Bronchial epithelial cell (primary cell): ENCODE measurements around the gene NETO1. TPM values are rescaled to one million over a fixed set of nuclear protein-coding genes. Genes with fewer than 3 reads are reported as not detected.

Source experiments
- DNase-seq: peaks from one replicate; pipeline ENCODE4 v3.0.0-alpha.2; 2010; ENCODE audit warnings: low read depth
- FAIRE-seq: peaks from 2 replicates; lab custom pipeline; 2011; peaks lifted over from hg19 to GRCh38; lab: Jason Lieb, UNC
- H3K27me3 ChIP-seq: 2 replicates; pipeline ENCODE4 v1.5.1; 2011; ENCODE audit warnings: low read length; ENCODE audit not compliant: control insufficient read depth, insufficient read depth
- H3K36me3 ChIP-seq: 2 replicates; pipeline ENCODE4 v1.5.1; 2011; ENCODE audit warnings: low read length; ENCODE audit not compliant: control insufficient read depth, insufficient read depth
- H3K4me3 ChIP-seq: 2 replicates; pipeline ENCODE4 v1.5.1; 2011; ENCODE audit warnings: mild to moderate bottlenecking, low read depth, low read length, control low read depth
- CTCF ChIP-seq: IDR thresholded peaks from 2 replicates; pipeline ENCODE4 v1.5.1; 2011; ENCODE audit warnings: mild to moderate bottlenecking, moderate library complexity, low read length, control low read depth, inconsistent platforms; ENCODE audit not compliant: insufficient read depth, severe bottlenecking
- total RNA-seq: library from RNA; depleted of rRNA; stranded (reverse); fragments of >200 nt; gene quantifications from 2 replicates; pipeline ENCODE4 v1.2.1, GENCODE V29; 2014

The NETO1 gene
- total RNA-seq, 1 donor from 2014 or later, result not detected

DNA sequence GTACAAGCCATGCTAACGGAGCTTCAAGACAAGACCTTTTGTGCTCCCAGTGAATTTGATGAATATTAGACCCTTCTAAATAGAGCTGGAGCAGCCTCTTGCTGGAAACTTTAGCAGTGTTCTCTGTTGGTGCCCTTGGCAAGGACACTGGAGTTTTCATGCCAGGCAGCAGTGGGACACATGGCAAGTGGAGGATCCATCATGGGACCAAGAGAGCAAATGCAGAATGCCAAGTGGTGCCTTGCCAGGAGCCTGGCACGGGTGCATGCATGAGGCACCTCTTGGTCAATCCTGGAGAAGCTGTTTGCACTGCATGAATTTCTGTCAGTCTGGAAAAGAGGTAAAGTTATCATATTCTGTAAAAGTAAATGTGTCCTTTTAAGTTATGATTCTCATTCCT lies 59.1 kb downstream of the NETO1 start:
- DNase-seq (no peak), FAIRE-seq (no peak)
- Histone ChIP-seq H3K27me3 (no peaks in the 10 kb centered on the region), H3K4me3 (no peak overlapping the region), H3K36me3 (no peaks in the 10 kb centered on the region)
- TF ChIP-seq CTCF, result no peak

DNA sequence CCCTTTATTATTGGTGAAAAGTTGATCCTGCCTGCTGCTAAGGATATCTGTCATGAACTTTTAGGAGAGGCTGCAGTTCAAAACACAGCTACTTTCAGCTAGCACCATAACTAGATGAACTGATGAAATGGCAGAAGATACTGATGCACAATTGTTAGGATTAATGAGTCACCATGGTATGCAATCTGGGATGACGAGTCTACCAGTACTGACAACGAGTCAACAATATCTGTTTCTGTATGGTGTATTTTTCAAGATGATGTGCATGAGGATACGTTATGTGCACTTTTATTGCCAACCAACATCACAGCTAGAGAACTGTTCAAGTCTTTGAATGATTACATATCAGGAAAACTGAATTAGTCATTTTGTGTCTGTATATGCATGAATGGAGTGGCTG lies 68.7 kb downstream of the NETO1 start:
- H3K36me3 ChIP-seq, result no peaks in the 10 kb centered on the region
- H3K27me3 ChIP-seq, result no peaks in the 10 kb centered on the region
- no peak overlapping the region for H3K4me3 ChIP-seq
- DNase-seq, result peak; percentile 22
- FAIRE-seq, result no peak
- no peak for TF ChIP-seq CTCF

- H3K36me3 ChIP-seq, result no peaks in the 10 kb centered on the region
- no peaks in the 10 kb centered on the region for H3K27me3 ChIP-seq
- FAIRE-seq (no peak), DNase-seq (no peak)
- no peak overlapping the region for H3K4me3 ChIP-seq
- no peak for TF ChIP-seq CTCF
Measured at GRCh38 chr18:72783530-72783929, 84.3 kb downstream of the NETO1 start.

DNA sequence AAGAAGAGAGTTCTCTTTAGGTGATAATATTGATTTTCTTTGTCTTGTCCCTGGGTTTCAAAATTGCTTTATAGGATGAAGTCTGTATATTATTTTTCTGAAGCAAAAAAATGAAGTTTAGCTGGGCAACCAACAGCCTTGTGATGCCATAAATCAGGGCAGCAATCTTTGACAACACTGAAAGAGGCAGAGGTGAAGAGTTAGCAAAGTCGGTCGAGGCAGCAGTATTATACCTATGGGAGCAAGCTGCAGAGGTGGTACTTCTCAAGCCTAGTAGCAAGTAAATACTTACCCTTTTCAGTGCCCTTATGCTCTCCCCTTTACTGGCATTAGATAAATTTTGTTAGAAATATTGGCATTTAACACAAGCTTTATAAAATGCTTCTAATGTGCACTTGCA lies 92.9 kb downstream of the NETO1 start:
- no peak for TF ChIP-seq CTCF
- H3K4me3 ChIP-seq, result no peak overlapping the region
- H3K36me3 ChIP-seq, result no peaks in the 10 kb centered on the region
- no peaks in the 10 kb centered on the region for H3K27me3 ChIP-seq
- FAIRE-seq (no peak), DNase-seq (no peak)

DNA sequence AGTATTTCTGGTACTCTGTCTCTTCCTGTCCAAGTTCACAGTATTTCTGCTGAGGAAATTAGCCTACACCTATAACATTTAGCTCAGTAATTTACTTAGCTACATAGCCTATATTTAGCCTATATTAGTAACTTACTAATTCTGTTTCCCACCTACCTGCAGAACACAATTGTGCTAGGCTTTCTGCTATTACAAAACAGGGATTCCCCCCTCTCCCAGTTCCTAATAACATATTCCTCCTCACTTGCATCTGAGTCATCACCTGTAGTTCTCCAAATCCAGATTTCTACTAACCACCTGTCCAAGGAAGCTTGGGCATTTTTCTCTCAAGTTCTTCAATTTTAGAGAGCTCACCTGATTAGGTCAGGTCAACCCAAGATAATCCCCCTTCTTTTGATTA lies 94.9 kb downstream of the NETO1 start:
- no peak for TF ChIP-seq CTCF
- no peaks in the 10 kb centered on the region for H3K36me3 ChIP-seq
- FAIRE-seq, result no peak
- no peak overlapping the region for H3K4me3 ChIP-seq
- no peaks in the 10 kb centered on the region for H3K27me3 ChIP-seq
- no peak for DNase-seq

DNA sequence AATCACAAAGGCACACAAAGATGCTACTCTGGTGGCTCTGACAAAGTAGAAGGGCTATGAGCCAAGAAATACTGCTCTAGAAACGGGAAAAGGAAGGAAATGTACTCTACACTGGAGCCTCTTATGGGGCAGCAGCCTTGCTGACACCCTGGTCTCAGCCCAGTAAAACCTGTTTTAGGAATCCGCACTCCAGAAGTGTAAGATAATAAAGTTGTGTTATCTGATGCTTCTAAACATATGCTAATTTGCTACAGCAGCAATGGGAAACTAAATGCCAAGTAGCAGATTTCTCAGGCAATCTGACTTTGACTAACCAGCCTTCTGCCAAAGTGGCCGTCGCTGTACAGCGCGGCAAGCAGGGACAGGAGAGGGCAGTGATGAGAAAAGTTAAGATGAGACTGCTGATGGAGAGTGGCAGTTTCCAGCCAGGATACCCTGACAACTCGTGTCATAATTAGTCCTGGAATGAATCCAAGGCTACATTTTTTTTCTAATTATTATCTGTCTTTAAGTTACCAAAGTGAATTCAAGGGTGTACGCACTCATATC lies 99.0 kb downstream of the NETO1 start:
- TF ChIP-seq CTCF, result no peak
- FAIRE-seq, result no peak

More for the DNA sequence above, 99.0 kb downstream of the NETO1 start:
- no peak for DNase-seq
- Histone ChIP-seq H3K36me3 (no peaks in the 10 kb centered on the region), H3K27me3 (no peaks in the 10 kb centered on the region), H3K4me3 (no peak overlapping the region)
